ENCODE results near the gene POLDIP3.
"Not testable (repeated sequence)": the region's sequence is repeated elsewhere in the genome, so short reads cannot be mapped to it uniquely, and the experiment has no call there.

POLDIP3 gene

DNA sequence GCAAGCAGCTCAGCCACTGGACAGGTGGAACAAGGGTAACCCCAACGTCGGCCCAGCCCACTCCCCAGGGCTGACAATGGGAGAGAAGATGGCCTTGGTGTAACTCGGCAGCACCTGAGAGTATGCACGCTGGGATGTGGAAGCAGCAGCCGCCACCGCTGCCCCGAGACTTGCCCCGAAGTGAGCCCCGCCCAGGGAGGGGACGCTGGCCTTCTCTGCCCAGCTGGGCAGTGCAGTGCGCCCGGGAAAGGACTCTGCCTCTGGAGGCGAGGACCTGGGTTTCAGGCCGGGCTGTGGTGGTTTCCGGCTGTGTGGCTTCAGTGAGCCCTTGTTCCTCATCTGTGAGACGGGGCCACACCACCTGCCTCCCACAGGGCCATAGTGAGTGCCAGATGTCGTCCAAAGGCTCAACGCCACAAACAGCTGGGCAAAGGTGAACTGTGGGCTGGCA is 8.6 kb upstream of the POLDIP3 start:
- in situ Hi-C loops (cut with HindIII; ENCODE audit: low pct_ligation_motif_present, low pct_unique_long_range_greater_than_20kb, low sequenced_read_pairs): no loop called here
- no peak for DNase-seq

GRCh38 chr22:42622061-42622710 is 7.5 kb upstream of the POLDIP3 start:
- in situ Hi-C loops (cut with HindIII; ENCODE audit: low pct_ligation_motif_present, low pct_unique_long_range_greater_than_20kb, low sequenced_read_pairs): no loop called here
- no peak for DNase-seq

DNA sequence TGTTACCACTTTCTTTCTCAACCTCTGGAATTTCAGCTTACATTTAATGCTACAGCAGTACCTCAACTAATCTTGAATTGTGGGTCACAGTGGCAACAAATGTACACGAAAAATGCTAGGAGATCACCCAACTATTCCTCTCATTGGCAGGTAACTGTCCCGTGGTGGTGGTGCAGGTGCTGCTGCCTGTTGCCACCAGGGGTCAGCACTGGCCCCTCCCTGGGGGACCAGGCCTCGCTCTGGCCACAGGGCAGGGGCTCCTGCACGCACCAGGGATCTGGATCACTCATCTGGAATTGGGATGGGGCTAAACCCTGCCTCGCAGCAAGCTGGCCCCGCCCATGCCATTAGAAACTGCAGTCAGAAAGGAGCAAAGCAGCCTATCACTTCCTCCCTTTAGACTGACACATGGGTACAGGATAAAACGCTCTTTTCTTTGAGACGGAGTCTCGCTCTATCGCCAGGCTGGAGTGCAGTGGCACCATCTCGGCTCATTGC is 6.9 kb upstream of the POLDIP3 start:
- in situ Hi-C loops (cut with HindIII; ENCODE audit: low pct_ligation_motif_present, low pct_unique_long_range_greater_than_20kb, low sequenced_read_pairs): no loop called here
- peak; percentile 86 for DNase-seq

GRCh38 chr22:42620084-42620483 is 5.4 kb upstream of the POLDIP3 start:
- DNase-seq: no peak
- in situ Hi-C loops (cut with HindIII; ENCODE audit: low pct_ligation_motif_present, low pct_unique_long_range_greater_than_20kb, low sequenced_read_pairs): no loop called here

DNA sequence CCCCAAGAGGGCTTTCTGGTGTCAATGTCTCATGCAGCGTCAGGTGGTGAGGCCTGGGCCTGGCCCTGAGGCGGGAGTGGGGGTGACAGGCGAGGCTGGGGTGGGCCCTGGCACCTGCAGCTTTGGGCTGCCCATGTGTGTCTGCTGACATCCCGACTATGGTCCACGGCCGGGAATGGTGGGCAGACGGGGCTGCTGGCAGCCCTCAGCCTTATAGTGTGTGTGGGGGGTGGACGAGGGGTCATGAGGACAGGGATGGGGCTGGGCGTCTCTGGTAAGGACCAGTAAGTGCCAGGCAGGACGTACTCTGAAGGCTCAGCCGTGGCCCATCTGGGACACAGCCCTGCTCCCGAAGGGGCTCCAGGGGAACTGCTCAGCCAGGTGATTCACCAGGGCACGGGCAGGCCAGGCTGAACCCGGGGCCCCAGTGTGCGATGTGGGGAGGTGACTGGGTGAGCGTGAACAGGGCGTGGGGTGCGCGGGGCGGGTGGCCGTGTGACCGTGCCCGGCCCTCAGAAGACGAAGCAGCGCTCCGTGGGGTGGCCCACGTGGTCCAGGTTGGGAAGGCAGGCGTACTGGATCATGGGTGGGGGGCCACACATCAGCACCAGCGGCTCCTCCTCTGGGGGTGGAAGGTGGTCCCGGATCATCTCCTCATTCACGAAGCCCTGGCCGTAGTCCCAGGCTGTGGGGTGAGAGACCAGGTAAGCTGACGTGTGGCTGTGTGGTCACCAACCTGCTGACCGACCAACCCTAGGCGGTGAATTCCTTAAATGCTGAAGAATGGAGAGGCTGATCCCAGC is 4.8 kb upstream of the POLDIP3 start:
- in situ Hi-C loops (cut with HindIII; ENCODE audit: low pct_ligation_motif_present, low pct_unique_long_range_greater_than_20kb, low sequenced_read_pairs): no loop called here
- DNase-seq: no peak

DNA sequence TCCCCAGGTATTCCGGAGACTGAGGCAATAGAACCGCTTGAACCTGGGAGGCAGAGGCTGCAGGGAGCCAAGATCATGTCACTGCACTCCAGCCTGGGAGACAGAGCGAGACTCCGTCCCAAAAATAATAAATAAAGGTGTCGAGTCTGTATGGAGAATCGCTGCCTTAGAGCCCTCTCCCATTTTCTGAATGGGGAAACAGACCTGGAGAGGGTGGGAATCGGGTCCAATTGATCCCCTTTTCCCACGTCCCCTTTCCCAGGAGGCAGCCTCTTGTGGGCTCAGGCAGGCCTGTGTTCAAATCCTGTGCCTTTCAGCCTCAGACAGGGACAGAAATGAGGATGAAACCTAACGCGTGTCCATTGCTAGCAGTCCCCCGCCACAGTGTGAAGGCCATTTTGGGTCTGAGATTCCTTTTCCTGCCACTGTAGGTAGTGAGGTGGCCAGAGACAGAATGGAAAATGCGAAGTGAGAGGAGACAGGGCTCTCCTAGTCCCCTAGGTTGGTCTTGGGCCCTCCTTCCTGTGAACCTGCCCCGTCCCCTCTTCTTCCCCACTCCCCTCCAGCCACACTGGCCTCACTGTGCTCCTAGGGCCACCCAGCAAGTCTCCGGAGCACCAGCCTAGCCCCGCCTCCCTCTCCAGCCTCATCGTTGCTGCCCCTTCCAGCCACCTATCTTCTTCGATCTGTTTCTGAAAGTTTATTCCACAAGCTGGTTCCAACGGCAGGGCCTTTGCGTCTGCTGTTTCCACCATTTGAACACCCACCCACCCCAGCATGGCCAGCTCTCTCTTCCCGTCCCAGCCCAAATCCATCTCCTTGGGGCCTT is 2.7 kb upstream of the POLDIP3 start:
- in situ Hi-C loops (cut with HindIII; ENCODE audit: low pct_ligation_motif_present, low pct_unique_long_range_greater_than_20kb, low sequenced_read_pairs): no loop called here
- DNase-seq: no peak

- in situ Hi-C loops (cut with HindIII; ENCODE audit: low pct_ligation_motif_present, low pct_unique_long_range_greater_than_20kb, low sequenced_read_pairs); DNase-seq: not testable (repeated sequence)
Measured at GRCh38 chr22:42615860-42616175, 1.1 kb upstream of the POLDIP3 start.

DNA sequence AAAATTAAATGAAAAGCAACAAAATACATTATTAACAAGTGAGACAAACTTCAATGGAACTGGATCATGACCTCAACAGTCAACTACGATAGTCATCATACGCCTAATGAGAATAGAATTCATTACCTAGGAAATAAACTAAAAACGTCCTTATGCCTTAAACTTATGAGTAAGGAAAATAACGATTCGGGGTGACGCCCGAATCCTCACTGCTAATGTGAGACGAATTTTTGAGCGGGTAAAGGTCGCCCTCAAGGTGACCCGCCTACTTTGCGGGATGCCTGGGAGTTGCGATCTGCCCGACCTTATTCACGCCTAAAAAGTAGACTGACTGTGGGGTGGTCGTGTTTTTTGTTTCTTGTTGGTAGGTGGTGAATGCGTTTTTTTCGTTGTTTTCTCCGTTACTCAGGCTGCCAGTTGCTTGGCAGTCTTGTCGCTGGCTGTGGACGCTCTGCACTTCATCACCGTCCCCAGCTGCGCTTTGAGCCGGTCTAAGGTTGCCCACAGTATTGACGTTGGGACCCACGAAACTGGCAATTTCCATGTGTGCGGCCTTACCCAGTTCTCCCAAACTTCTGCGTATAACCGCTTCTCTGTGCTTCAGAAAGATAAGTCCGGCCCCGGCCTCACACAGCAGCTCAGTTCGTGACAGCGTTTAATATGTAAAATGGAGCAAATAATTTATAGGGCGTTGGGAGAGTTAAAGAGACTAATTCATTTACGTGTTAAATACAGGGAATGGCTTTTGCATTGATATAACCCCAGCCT is 593 bp upstream of the POLDIP3 start:
- peak; percentile 97 for DNase-seq
- in situ Hi-C loops (cut with HindIII; ENCODE audit: low pct_ligation_motif_present, low pct_unique_long_range_greater_than_20kb, low sequenced_read_pairs): no loop called here

DNA sequence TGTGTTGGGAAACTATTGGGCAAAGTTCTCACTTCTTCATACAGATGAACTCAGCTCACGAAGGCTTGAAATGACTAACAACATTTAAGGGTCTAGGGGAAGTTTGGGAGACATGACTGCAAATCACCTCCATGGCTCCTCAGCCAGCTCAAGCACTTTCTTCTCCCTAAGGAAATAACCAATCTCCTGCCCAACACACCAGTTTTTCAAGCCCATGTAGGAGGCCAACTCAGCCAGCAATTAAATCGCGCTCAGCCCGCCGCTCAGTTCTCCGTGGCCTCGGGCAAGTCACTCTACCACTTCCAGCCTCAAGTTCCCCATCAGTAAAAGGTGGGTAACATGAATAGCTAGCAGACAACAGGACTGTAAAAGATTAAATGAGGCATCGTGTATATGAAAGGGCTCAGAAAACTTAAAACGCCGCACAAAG is 796 bp downstream of the POLDIP3 start:
- no peak for DNase-seq
- in situ Hi-C loops (cut with HindIII; ENCODE audit: low pct_ligation_motif_present, low pct_unique_long_range_greater_than_20kb, low sequenced_read_pairs): no loop called here

- no peak for DNase-seq
- in situ Hi-C loops (cut with HindIII; ENCODE audit: low pct_ligation_motif_present, low pct_unique_long_range_greater_than_20kb, low sequenced_read_pairs): no loop called here
Measured at GRCh38 chr22:42612336-42612735, 2.3 kb downstream of the POLDIP3 start.

- in situ Hi-C loops (cut with HindIII; ENCODE audit: low pct_ligation_motif_present, low pct_unique_long_range_greater_than_20kb, low sequenced_read_pairs): no loop called here
- no peak for DNase-seq
Measured at GRCh38 chr22:42611051-42611450, 3.6 kb downstream of the POLDIP3 start.

DNA sequence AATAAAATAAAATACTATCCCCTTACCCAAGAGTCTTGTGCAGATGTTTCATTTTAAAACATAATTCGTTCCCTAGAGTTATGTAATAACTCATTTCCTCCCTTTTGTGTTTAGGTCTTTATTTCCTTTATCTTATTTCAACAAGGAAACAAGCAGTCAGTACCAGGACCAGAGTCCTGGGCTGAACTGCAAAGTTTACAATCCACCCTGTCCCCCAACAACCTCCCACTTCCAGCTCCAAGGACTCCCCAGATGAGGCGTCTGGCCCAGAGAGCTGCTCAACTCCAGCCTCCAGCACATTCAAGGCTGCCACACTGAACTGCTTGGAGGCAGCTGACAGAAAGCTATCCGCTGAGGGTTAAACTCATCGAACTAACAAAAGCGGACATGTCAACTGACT is 4.5 kb downstream of the POLDIP3 start:
- in situ Hi-C loops (cut with HindIII; ENCODE audit: low pct_ligation_motif_present, low pct_unique_long_range_greater_than_20kb, low sequenced_read_pairs): no loop called here
- DNase-seq: no peak

DNA sequence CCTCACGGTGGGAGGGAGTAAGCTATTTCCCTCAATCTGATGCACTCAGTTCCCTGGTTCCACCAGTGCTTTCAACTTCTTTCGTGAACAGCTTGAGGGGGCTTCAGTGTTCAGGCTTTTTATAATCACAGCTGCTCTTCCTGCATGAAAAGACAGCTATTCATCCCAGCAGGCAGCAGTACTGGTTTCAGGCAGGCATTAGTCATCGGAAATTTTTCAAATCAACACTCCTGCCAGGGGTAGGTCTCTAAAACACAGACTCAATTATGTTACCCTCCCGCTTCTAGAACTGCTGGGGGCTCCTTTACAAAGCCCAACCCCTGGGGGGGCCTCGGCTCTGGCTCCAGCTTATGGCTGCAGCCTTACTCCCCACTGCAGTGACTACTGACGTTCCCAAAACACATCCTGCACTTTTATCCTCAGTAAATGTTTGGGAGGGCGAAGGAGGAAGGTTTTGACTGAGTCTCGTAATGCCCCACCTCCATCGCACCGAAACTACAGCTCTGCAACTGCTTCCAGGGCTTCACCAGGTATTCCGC is 5.8 kb downstream of the POLDIP3 start:
- in situ Hi-C loops (cut with HindIII; ENCODE audit: low pct_ligation_motif_present, low pct_unique_long_range_greater_than_20kb, low sequenced_read_pairs): no loop called here
- DNase-seq: peak; percentile 56

- DNase-seq: no peak
- in situ Hi-C loops (cut with HindIII; ENCODE audit: low pct_ligation_motif_present, low pct_unique_long_range_greater_than_20kb, low sequenced_read_pairs): no loop called here
Measured at GRCh38 chr22:42608136-42608822, 6.4 kb downstream of the POLDIP3 start.

DNA sequence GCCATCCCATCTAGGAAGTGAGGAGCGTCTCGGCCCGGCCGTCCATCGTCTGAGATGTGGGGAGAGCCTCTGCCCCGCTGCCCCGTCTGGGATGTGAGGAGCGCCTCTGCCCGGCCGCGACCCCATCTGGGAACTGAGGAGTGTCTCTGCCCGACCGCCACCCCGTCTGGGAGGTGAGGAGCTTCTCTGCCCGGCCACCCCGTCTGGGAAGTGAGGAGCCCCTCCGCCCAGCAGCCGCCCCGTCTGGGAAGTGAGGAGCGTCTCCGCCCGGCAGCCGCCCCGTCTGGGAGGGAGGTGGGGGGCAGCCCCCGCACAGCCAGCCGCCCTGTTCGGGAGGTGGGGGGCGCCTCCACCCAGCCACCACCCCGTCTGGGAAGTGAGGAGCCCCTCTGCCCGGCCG is 7.0 kb downstream of the POLDIP3 start:
- in situ Hi-C loops (cut with HindIII; ENCODE audit: low pct_ligation_motif_present, low pct_unique_long_range_greater_than_20kb, low sequenced_read_pairs); DNase-seq: not testable (repeated sequence)

GRCh38 chr22:42604403-42604802 is 10.3 kb downstream of the POLDIP3 start:
- in situ Hi-C loops (cut with HindIII; ENCODE audit: low pct_ligation_motif_present, low pct_unique_long_range_greater_than_20kb, low sequenced_read_pairs): no loop called here
- peak; percentile 47 for DNase-seq

DNA sequence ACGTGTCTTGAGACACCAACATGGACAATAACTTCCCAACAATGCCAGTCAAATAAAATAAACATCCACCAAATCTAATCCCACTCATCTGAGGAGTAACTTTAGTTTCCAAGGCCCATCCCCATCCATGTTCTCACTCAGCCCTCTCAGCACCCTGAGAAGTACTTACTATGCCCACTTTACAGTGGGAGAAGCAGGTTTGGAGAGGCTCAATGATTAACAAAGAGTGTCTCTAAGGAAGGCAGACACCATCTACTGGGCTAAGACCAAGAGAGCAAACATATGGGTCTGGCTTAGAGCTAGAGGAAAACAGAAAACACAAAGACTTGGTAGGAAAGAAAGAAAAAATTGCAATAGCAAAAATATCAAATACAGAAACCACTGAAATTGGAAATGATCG is 11.3 kb downstream of the POLDIP3 start:
- peak; percentile 19 for DNase-seq
- in situ Hi-C loops (cut with HindIII; ENCODE audit: low pct_ligation_motif_present, low pct_unique_long_range_greater_than_20kb, low sequenced_read_pairs): no loop called here

DNA sequence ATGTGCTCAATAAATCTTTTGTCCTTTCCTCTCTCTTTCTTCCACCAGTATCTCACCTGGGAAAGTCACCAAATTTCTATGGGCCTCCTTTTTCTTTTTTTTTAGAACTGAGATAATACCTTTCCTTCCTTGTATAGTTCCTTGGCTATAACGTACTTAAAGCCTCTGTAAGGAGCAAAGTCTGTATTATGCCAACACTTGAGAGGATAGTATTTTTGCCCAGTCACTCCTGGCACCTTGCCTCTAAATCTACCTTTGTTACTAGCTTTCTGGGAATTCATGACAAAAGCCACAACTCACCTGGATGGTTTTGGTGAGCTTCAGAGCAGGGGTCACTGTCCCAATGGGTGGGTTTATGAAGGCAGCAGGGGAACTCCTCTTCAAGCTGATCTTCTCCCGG is 12.2 kb downstream of the POLDIP3 start:
- in situ Hi-C loops (cut with HindIII; ENCODE audit: low pct_ligation_motif_present, low pct_unique_long_range_greater_than_20kb, low sequenced_read_pairs): no loop called here
- DNase-seq: no peak

Measured in ACHN (cell line).